H1 (cell line): ENCODE data around the gene ARHGAP26. TPM values are rescaled to one million over a fixed set of nuclear protein-coding genes. Genes with fewer than 3 reads are reported as not detected.

Experiments
- POLR2A ChIP-seq, 2 experiments: IDR thresholded peaks; 1 replicate in 1 of 2; 2 replicates in 1 of 2; pipeline ENCODE4 v1.6.1; 2011; ENCODE audit warnings: low read depth in 2 of 2, low read length in 2 of 2, mild to moderate bottlenecking in 2 of 2; ENCODE audit errors: control extremely low read depth in 1 of 2
- RFX5 ChIP-seq: IDR thresholded peaks from 2 replicates; pipeline ENCODE4 v1.6.1; 2011; ENCODE audit warnings: low read depth, low read length, improper control_type of control experiment, borderline replicate concordance
- polyA plus RNA-seq, 7 experiments: library from polyadenylated mRNA; depleted of rRNA in 3 of 7; stranded (reverse) in 5 of 7; unstranded in 2 of 7; fragments of >200 nt in 5 of 7; fragments of 200-250 nt in 2 of 7; gene quantifications; 1 replicate in 5 of 7; 2 replicates in 1 of 7; 4 replicates in 1 of 7; pipeline versions ENCODE4 v1.2.1 to v1.2.3, GENCODE V29; 2011 to 2013; ENCODE audit warnings: missing spikeins in 2 of 7, mixed read lengths in 2 of 7
- total RNA-seq: library from RNA; stranded (reverse); fragmentation: NEBNext Ultra II Directional; extraction: Animal tissue kit (Norgen Biotek cat#: 25700); gene quantifications from 2 replicates; pipeline ENCODE4 v1.2.1, GENCODE V29; 2021

Gene ARHGAP26
- total and polyA plus RNA-seq, 2 of the 8 experiments (the other 6 are each of a cell fraction or from before 2014, with no cell fraction given), result 7.1 to 24.8 TPM

- no peak for TF ChIP-seq RFX5
- TF ChIP-seq POLR2A (IDR thresholded peaks at IDR 0.05; ENCODE audit: control extremely low read depth in 1 of 2, low read depth in 2 of 2, low read length in 2 of 2), result no peak
- TF ChIP-seq, all 59 proteins: peak for 0
These were observed 429.7 kb downstream of the ARHGAP26 start (continued) for GRCh38 chr5:143199843-143200242.
